CD4-positive, alpha-beta T cell treated with Interleukin-4 for 4 hours (primary cell): ENCODE results near the gene FGF19.
"Not testable (repeated sequence)": the region's sequence is repeated elsewhere in the genome, so short reads cannot be mapped to it uniquely, and the experiment has no call there.

ENCODE experiments used
- DNase-seq: peaks from one replicate; pipeline ENCODE4 v3.0.0-alpha.2; 2020

Gene FGF19

GRCh38 chr11:69695581-69695980 is 8.2 kb downstream of the FGF19 start:
- DNase-seq: no peak

GRCh38 chr11:69694781-69695180 is 9.0 kb downstream of the FGF19 start:
- no peak for DNase-seq

GRCh38 chr11:69692422-69692821 is 11.4 kb downstream of the FGF19 start:
- DNase-seq: no peak

GRCh38 chr11:69691463-69691862 is 12.4 kb downstream of the FGF19 start:
- DNase-seq: no peak

- no peak for DNase-seq
Observed at GRCh38 chr11:69689484-69690319, 14.1 kb downstream of the FGF19 start.

GRCh38 chr11:69687969-69688771 is 15.7 kb downstream of the FGF19 start:
- DNase-seq: not testable (repeated sequence)

GRCh38 chr11:69686856-69687255 is 17.0 kb downstream of the FGF19 start:
- no peak for DNase-seq

- DNase-seq: no peak
Observed at GRCh38 chr11:69686452-69686851, 17.4 kb downstream of the FGF19 start.

- DNase-seq: no peak
Observed at GRCh38 chr11:69685348-69685747, 18.5 kb downstream of the FGF19 start.

- DNase-seq: no peak
Observed at GRCh38 chr11:69684651-69685050, 19.2 kb downstream of the FGF19 start.

GRCh38 chr11:69683764-69684333 is 20.0 kb downstream of the FGF19 start:
- DNase-seq: no peak

GRCh38 chr11:69682681-69683326 is 21.0 kb downstream of the FGF19 start:
- no peak for DNase-seq

- no peak for DNase-seq
Observed at GRCh38 chr11:69682221-69682620, 21.6 kb downstream of the FGF19 start.

- no peak for DNase-seq
Observed at GRCh38 chr11:69680688-69681087, 23.1 kb downstream of the FGF19 start.

GRCh38 chr11:69677749-69678148 is 26.1 kb downstream of the FGF19 start:
- DNase-seq: no peak

- DNase-seq: peak; percentile 91
Observed at GRCh38 chr11:69674886-69675714, 28.7 kb downstream of the FGF19 start, which contains the start of gene LTO1. LTO1 (minus strand) TSS chr11:69675353; CDS start chr11:69675239, 114 bp downstream.

GRCh38 chr11:69674267-69674885 is 29.4 kb downstream of the FGF19 start:
- DNase-seq: no peak

GRCh38 chr11:69671734-69672465 is 31.9 kb downstream of the FGF19 start:
- no peak for DNase-seq

- peak; percentile 54 for DNase-seq
Observed at GRCh38 chr11:69670158-69670845, 33.5 kb downstream of the FGF19 start.

GRCh38 chr11:69669486-69669885 is 34.3 kb downstream of the FGF19 start:
- DNase-seq: no peak
